Neural crest cell (in vitro differentiated cells): ENCODE results near the gene IP6K3. TPM values are rescaled to one million over a fixed set of nuclear protein-coding genes. Genes with fewer than 3 reads are reported as not detected.

Experiments used
- DNase-seq: peaks from one replicate; pipeline ENCODE4 v3.0.0; 2021; ENCODE audit warnings: low read depth, mixed read lengths, low spot score
- H3K27ac Mint-ChIP-seq: one replicate; pipeline ENCODE4 v1.8.0; 2021; ENCODE audit warnings: mild to moderate bottlenecking, mixed read lengths; ENCODE audit not compliant: unreplicated experiment
- H3K27me3 Mint-ChIP-seq: 2 replicates; pipeline ENCODE4 v1.8.0; 2021; ENCODE audit warnings: low read depth, mild to moderate bottlenecking, mixed read lengths
- H3K36me3 Mint-ChIP-seq: 2 replicates; pipeline ENCODE4 v1.8.0; 2021; ENCODE audit warnings: low read depth, mild to moderate bottlenecking, mixed read lengths
- H3K4me1 Mint-ChIP-seq: 2 replicates; pipeline ENCODE4 v1.8.0; 2021; ENCODE audit warnings: mixed read lengths
- H3K4me3 Mint-ChIP-seq: one replicate; pipeline ENCODE4 v1.8.0; 2021; ENCODE audit warnings: mild to moderate bottlenecking, mixed read lengths
- H3K9me3 Mint-ChIP-seq: 2 replicates; pipeline ENCODE4 v1.8.0; 2021; ENCODE audit warnings: mixed read lengths
- total RNA-seq: library from RNA; stranded (reverse); gene quantifications from 2 replicates; pipeline ENCODE4 v1.2.1, GENCODE V29; 2021
- TF ChIP-seq, protein P1 (sequence below): fragments of 200-600 bp; sonication (generic); conservative IDR thresholded peaks from 2 replicates; pipeline ENCODE4 v1.5.0; 2021; ENCODE audit warnings: antibody characterized with exemption, mild to moderate bottlenecking

Gene IP6K3
- total RNA-seq, 1 donor from 2014 or later: 0.72 TPM

DNA sequence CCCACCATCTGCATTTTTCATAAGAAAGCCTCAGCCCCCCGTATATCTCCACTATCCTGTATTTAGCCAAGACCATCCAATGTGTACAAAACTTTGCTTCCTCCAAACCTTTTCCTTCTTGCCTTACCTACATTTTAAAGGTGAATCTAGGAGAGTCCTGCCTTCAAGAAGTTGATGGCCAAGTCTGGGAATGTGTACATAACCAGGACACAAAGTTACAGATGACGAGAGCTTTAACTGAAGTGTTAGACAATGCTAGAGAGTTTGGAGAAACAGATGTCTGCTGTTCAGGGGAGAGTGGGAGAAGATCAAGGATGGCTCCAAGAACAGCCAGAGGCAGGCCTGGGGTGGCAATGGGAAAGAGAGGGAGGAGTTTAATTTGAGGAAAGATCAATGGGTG is 32.9 kb downstream of the IP6K3 start:
- Mint-ChIP-seq H3K36me3 (peaks cover 16% of the 10 kb centered on the region), H3K27me3 (peaks cover 3% of the 10 kb centered on the region), H3K4me1 (peaks cover 28% of the 10 kb centered on the region), H3K27ac (no peak overlapping the region), H3K4me3 (no peak overlapping the region), H3K9me3 (peaks cover 4% of the 10 kb centered on the region)
- DNase-seq: no peak
- TF ChIP-seq, protein P1, sequence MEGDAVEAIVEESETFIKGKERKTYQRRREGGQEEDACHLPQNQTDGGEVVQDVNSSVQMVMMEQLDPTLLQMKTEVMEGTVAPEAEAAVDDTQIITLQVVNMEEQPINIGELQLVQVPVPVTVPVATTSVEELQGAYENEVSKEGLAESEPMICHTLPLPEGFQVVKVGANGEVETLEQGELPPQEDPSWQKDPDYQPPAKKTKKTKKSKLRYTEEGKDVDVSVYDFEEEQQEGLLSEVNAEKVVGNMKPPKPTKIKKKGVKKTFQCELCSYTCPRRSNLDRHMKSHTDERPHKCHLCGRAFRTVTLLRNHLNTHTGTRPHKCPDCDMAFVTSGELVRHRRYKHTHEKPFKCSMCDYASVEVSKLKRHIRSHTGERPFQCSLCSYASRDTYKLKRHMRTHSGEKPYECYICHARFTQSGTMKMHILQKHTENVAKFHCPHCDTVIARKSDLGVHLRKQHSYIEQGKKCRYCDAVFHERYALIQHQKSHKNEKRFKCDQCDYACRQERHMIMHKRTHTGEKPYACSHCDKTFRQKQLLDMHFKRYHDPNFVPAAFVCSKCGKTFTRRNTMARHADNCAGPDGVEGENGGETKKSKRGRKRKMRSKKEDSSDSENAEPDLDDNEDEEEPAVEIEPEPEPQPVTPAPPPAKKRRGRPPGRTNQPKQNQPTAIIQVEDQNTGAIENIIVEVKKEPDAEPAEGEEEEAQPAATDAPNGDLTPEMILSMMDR: no peak

GRCh38 chr6:33712914-33713313 is 33.8 kb downstream of the IP6K3 start:
- H3K27me3 Mint-ChIP-seq: peaks cover 3% of the 10 kb centered on the region
- TF ChIP-seq, protein P1: no peak
- H3K4me3 Mint-ChIP-seq: peak overlapping the region; percentile 52
- no peak overlapping the region for H3K27ac Mint-ChIP-seq
- peaks cover 28% of the 10 kb centered on the region for H3K4me1 Mint-ChIP-seq
- H3K36me3 Mint-ChIP-seq: peaks cover 18% of the 10 kb centered on the region
- no peak for DNase-seq
- H3K9me3 Mint-ChIP-seq: peaks cover 4% of the 10 kb centered on the region

DNA sequence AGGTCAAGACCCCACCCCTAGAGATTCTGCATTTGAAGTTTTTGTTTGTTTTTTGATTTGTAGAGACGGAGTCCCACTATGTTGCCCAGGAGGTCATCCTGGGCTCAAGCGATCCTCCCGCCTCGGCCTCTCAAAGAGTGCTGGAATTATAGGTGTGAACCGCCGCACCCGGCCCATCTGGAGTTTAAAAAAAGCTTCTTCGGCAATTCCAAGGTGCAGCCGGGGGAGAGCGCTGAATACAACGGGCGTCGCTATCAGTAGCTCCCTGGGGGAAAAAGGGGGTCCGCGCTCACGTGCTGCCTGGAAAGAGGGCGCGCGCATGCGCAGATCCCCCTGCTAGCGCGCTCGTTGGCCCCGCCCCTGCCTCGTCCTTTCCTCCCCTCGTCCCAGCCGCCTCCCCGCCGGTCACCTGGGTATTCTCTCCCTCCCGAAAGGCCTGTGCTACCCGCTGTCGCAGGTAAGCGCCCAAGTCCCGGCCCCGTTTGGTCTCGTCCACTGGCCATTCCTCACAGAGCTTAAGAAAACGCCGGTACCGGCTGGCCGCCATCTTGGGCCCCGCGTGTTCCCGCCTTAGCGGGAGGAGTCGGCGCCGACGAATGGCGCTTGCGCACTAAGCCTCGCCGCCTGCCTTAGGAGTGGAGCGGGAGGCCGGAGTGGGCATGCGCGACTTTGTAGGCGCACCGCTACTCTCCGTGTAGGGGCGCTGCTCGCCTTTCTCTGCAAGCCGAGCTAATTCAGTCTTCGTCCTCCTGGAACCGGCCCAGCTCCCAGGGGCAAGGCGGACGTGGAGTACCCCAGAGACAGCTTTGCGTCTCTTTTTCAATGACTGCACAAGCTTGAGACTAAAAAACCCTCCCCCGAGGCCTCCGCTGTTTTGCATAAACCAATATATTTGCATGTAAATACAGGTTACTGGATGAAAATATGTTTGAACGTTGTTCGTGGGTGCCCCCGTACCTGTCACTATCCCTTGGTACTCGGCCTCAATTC is 35.3 kb downstream of the IP6K3 start, which contains the start of gene UQCC2:
Gene UQCC2 (minus strand): TSS at position 561 of the 990 bp plus-strand sequence. CDS start 14 bp downstream, at position 547.
- peak; percentile 94 for DNase-seq
- H3K27ac Mint-ChIP-seq: peak within 1 kb of the TSS; percentile 100
- H3K4me3 Mint-ChIP-seq: peak within 1 kb of the TSS; percentile 100
- H3K36me3 Mint-ChIP-seq: peaks cover 19% of the 10 kb centered on the region
- H3K27me3 Mint-ChIP-seq: peaks cover 3% of the 10 kb centered on the region
- H3K9me3 Mint-ChIP-seq: peaks cover 4% of the 10 kb centered on the region
- TF ChIP-seq, protein P1: peak; percentile 68
- H3K4me1 Mint-ChIP-seq: peaks cover 29% of the 10 kb centered on the region

DNA sequence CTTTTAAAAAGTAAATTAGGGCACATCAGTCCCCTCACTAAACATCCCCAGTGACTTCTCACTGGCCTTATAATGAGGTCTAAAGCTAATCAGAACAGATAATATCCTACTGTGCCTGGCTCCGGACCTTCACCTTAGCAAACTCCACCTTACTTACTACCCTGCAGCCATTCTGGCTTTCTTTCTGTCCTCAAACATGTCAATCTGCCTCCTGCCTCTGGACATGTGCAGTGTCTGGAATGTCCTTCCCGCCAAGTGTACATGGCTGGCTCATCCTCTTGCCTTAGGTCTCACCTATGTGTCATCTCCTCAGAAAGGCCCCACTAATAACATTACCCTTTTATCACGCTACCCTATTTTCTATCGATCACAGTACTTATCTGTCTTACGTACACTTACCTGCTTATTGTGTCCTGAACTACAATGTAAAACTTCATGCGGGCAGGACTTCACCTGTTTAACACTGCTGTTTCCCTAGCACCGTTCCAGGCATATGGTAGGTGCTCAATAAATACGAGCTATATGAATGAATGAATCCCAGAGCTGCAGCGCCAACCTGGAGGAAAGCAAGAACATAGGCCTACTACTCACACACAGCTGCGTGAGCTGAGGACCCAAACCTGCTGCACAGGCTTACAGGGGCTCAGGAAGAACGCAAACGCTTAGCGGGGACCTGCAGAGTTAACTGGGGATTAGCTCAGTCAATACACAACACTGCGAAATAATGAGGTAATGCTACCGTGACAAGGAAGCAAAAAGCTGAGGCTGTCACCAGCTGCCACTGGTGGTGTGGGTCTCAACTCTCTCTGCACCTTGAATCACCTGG is 36.2 kb downstream of the IP6K3 start:
- Mint-ChIP-seq H3K9me3 (peaks cover 4% of the 10 kb centered on the region), H3K4me1 (peaks cover 32% of the 10 kb centered on the region), H3K4me3 (peak overlapping the region; percentile 100), H3K27me3 (peaks cover 3% of the 10 kb centered on the region), H3K27ac (peak overlapping the region; percentile 96), H3K36me3 (peaks cover 19% of the 10 kb centered on the region)
- TF ChIP-seq, protein P1: no peak
- no peak for DNase-seq

DNA sequence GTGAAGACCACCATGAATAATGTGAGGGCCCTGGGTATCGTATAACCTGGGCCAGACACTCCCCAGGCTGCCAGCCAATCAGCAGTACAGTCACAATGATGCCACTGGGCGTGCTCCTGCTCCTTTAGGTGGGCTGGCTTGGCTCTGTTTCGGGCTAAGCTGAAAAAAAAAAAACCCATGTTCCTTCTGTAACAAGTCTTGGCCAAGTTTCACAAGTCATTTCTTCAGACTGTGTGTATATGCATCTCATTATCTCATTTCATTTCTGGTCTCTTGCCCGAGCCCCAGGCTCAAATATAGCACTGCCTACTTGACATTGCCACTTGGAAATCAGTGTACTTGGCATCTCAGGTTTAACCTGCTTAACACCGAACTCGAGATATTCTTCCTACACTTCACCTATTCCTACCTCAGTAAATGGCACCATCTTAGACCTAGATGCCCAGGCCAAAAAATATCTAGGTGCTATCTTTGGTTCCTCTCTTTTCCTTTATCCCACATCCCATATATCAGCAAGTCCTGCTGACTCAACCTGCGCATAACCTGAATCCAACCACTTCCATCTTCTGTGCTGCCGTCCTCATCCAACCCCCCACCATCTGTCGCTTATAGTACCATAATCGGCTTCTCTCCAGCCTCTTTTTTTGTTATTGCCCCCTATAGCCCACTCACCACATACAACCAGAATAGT is 37.0 kb downstream of the IP6K3 start:
- H3K4me1 Mint-ChIP-seq: peaks cover 32% of the 10 kb centered on the region
- peak overlapping the region; percentile 100 for H3K4me3 Mint-ChIP-seq
- TF ChIP-seq, protein P1: no peak
- H3K9me3 Mint-ChIP-seq: peaks cover 4% of the 10 kb centered on the region
- no peak for DNase-seq
- no peak overlapping the region for H3K27ac Mint-ChIP-seq
- peaks cover 19% of the 10 kb centered on the region for H3K36me3 Mint-ChIP-seq
- peaks cover 3% of the 10 kb centered on the region for H3K27me3 Mint-ChIP-seq
